ENCODE results near the gene NALF2.

The NALF2 gene

DNA sequence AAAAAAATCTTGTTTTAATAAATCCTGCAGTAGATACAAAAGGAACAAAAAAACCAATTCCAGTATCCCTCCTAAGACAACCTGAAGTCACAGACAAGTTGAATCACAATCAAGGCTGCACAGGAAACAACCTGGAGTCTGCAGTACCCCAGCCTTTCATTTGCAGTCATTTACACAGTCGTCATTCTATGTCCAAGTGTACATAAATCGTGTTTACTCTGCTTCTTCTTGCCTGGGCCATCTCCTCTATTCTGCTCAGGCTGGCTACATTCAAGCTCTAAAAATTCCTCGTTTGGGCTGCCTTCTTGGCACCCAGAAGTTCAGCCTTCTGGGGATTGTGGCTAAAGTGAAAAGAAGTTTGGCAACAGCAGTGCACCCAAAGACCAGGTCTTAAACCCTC is 37.8 kb downstream of the NALF2 start:
- TF ChIP-seq, protein P1, sequence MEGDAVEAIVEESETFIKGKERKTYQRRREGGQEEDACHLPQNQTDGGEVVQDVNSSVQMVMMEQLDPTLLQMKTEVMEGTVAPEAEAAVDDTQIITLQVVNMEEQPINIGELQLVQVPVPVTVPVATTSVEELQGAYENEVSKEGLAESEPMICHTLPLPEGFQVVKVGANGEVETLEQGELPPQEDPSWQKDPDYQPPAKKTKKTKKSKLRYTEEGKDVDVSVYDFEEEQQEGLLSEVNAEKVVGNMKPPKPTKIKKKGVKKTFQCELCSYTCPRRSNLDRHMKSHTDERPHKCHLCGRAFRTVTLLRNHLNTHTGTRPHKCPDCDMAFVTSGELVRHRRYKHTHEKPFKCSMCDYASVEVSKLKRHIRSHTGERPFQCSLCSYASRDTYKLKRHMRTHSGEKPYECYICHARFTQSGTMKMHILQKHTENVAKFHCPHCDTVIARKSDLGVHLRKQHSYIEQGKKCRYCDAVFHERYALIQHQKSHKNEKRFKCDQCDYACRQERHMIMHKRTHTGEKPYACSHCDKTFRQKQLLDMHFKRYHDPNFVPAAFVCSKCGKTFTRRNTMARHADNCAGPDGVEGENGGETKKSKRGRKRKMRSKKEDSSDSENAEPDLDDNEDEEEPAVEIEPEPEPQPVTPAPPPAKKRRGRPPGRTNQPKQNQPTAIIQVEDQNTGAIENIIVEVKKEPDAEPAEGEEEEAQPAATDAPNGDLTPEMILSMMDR (IDR thresholded peaks at IDR 0.05; ENCODE audit: low read length) = no peak
- TF ChIP-seq EZH2phosphoT487 (IDR thresholded peaks at IDR 0.05; ENCODE audit: low read length) (no peak), EZH2 (optimal IDR thresholded peaks at IDR 0.05; ENCODE audit: low read depth, low read length) (no peak)
- H3K4me2 ChIP-seq (ENCODE audit: low read depth, low read length) = no peak overlapping the region
- H3K79me2 ChIP-seq (ENCODE audit: low read length) = no peaks in the 10 kb centered on the region
- no peak overlapping the region for H2AFZ ChIP-seq (ENCODE audit: low read length)
- no peak for DNase-seq
- no peaks in the 10 kb centered on the region for H3K36me3 ChIP-seq (replicated peaks; ENCODE audit: insufficient read depth, low read length)
- H3K9me3 ChIP-seq (replicated peaks; ENCODE audit: insufficient read depth, low read length) = no peaks in the 10 kb centered on the region
- H3K4me3 ChIP-seq (ENCODE audit: low read length) = no peak overlapping the region
- no peaks in the 10 kb centered on the region for H3K27me3 ChIP-seq (replicated peaks; ENCODE audit: insufficient read depth, low read length)
- peaks cover 14% of the 10 kb centered on the region for H3K4me1 ChIP-seq (ENCODE audit: low read length)
- peaks cover 6% of the 10 kb centered on the region; the same call in 1 of the 2 replicates for H3F3A ChIP-seq (ENCODE audit: insufficient read depth, low read length)
- H3K9ac ChIP-seq (ENCODE audit: low read length) = no peak overlapping the region
- H3K27ac ChIP-seq (ENCODE audit: low read length) = no peak overlapping the region
- no peaks in the 10 kb centered on the region for H4K20me1 ChIP-seq (ENCODE audit: insufficient read depth, low read length)
- H3K9me2 ChIP-seq (replicated peaks; ENCODE audit: insufficient read depth, low read length) = no peaks in the 10 kb centered on the region

DNA sequence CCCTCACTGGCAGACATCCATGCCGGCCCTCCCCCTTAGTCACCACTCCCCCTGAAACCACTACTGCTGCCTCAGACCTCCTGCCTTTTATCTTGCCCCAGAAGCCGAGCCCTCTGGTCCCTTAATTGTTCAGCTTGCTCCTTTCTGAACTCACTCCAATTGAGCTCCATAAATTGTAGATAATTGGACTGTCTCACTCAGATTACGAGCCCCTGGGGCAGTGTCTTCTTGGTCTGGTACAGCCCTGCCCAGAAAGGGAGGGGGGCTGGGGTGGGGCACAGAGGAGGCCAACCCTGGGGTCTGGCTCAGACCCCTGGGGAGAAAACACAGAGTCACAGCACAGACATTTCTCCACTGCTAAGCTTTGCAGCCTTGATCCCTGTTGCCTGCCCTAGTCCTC is 39.4 kb downstream of the NALF2 start:
- H3F3A ChIP-seq (ENCODE audit: insufficient read depth, low read length) = peaks cover 6% of the 10 kb centered on the region; the same call in 1 of the 2 replicates
- H3K27ac ChIP-seq (ENCODE audit: low read length) = no peak overlapping the region
- no peaks in the 10 kb centered on the region for H3K36me3 ChIP-seq (replicated peaks; ENCODE audit: insufficient read depth, low read length)
- no peaks in the 10 kb centered on the region for H3K9me3 ChIP-seq (replicated peaks; ENCODE audit: insufficient read depth, low read length)
- H3K27me3 ChIP-seq (replicated peaks; ENCODE audit: insufficient read depth, low read length) = no peaks in the 10 kb centered on the region
- H4K20me1 ChIP-seq (ENCODE audit: insufficient read depth, low read length) = no peaks in the 10 kb centered on the region
- no peaks in the 10 kb centered on the region for H3K79me2 ChIP-seq (ENCODE audit: low read length)
- DNase-seq = no peak
- no peak overlapping the region for H3K9ac ChIP-seq (ENCODE audit: low read length)
- H3K4me2 ChIP-seq (ENCODE audit: low read depth, low read length) = no peak overlapping the region
- TF ChIP-seq EZH2phosphoT487 (IDR thresholded peaks at IDR 0.05; ENCODE audit: low read length) (no peak), EZH2 (optimal IDR thresholded peaks at IDR 0.05; ENCODE audit: low read depth, low read length) (no peak)
- TF ChIP-seq, protein P1 (IDR thresholded peaks at IDR 0.05; ENCODE audit: low read length) = no peak
- H3K4me1 ChIP-seq (ENCODE audit: low read length) = peaks cover 14% of the 10 kb centered on the region
- no peak overlapping the region for H3K4me3 ChIP-seq (ENCODE audit: low read length)
- H3K9me2 ChIP-seq (replicated peaks; ENCODE audit: insufficient read depth, low read length) = no peaks in the 10 kb centered on the region
- no peak overlapping the region for H2AFZ ChIP-seq (ENCODE audit: low read length)

DNA sequence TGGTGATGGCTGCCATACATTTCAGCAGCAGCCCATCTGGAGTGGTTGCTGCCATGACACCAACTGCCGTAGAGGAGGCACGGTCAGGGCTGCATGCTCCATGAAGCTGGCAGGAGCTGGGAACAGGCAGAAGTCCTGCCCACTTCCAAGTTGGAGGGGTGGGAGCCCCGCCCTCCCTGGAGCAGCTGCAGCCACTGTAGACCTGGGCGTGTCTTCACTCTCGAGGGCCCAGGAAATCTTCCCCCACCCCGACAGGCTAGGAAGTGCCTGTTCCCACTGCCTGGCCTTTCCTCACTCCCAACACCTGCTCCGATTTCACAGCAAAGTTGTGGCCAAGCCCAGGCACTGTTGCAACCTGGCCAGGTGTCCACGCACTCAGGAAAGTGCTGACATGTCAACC is 42.3 kb downstream of the NALF2 start:
- Histone ChIP-seq H3K4me1 (ENCODE audit: low read length) (no peaks in the 10 kb centered on the region), H3K79me2 (ENCODE audit: low read length) (no peaks in the 10 kb centered on the region), H3K9me2 (replicated peaks; ENCODE audit: insufficient read depth, low read length) (no peaks in the 10 kb centered on the region), H3K9ac (ENCODE audit: low read length) (no peak overlapping the region), H4K20me1 (ENCODE audit: insufficient read depth, low read length) (no peaks in the 10 kb centered on the region), H3K27me3 (replicated peaks; ENCODE audit: insufficient read depth, low read length) (no peaks in the 10 kb centered on the region), H3K36me3 (replicated peaks; ENCODE audit: insufficient read depth, low read length) (no peaks in the 10 kb centered on the region), H2AFZ (ENCODE audit: low read length) (no peak overlapping the region), H3F3A (ENCODE audit: insufficient read depth, low read length) (no peaks in the 10 kb centered on the region), H3K27ac (ENCODE audit: low read length) (no peak overlapping the region), H3K4me3 (ENCODE audit: low read length) (no peak overlapping the region), H3K4me2 (ENCODE audit: low read depth, low read length) (no peak overlapping the region), H3K9me3 (replicated peaks; ENCODE audit: insufficient read depth, low read length) (no peaks in the 10 kb centered on the region)
- no peak for TF ChIP-seq EZH2 (optimal IDR thresholded peaks at IDR 0.05; ENCODE audit: low read depth, low read length)
- no peak for TF ChIP-seq EZH2phosphoT487 (IDR thresholded peaks at IDR 0.05; ENCODE audit: low read length)
- no peak for DNase-seq

DNA sequence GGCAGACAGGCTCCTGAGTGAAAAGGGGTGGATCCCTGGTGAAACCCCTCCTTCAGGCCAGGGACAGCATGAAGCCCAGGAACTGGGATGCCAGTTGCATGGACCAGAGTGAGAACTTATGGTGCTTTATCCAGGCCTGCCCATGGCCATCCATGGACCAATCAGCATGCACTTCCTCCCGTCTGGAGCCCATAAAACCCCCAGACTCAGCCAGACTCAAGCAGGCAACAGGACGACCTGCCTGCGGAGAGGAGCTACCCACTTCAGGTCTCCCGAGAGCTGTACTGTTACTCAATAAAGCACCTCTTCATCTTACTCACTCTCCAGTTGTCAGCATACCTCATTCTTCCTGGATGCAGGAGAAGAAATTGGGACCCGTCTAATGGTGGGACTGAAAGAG is 42.9 kb downstream of the NALF2 start:
- H3K9me2 ChIP-seq (replicated peaks; ENCODE audit: insufficient read depth, low read length) = no peaks in the 10 kb centered on the region
- no peak overlapping the region for H3K4me2 ChIP-seq (ENCODE audit: low read depth, low read length)
- no peaks in the 10 kb centered on the region for H4K20me1 ChIP-seq (ENCODE audit: insufficient read depth, low read length)
- H3K27me3 ChIP-seq (replicated peaks; ENCODE audit: insufficient read depth, low read length) = no peaks in the 10 kb centered on the region
- H3K36me3 ChIP-seq (replicated peaks; ENCODE audit: insufficient read depth, low read length) = no peaks in the 10 kb centered on the region
- no peak overlapping the region for H2AFZ ChIP-seq (ENCODE audit: low read length)
- DNase-seq = no peak
- no peaks in the 10 kb centered on the region for H3K79me2 ChIP-seq (ENCODE audit: low read length)
- H3K9me3 ChIP-seq (replicated peaks; ENCODE audit: insufficient read depth, low read length) = no peaks in the 10 kb centered on the region
- H3K9ac ChIP-seq (ENCODE audit: low read length) = no peak overlapping the region
- no peak overlapping the region for H3K4me3 ChIP-seq (ENCODE audit: low read length)
- no peaks in the 10 kb centered on the region for H3K4me1 ChIP-seq (ENCODE audit: low read length)
- H3F3A ChIP-seq (ENCODE audit: insufficient read depth, low read length) = no peaks in the 10 kb centered on the region
- no peak for TF ChIP-seq EZH2 (optimal IDR thresholded peaks at IDR 0.05; ENCODE audit: low read depth, low read length)
- no peak for TF ChIP-seq EZH2phosphoT487 (IDR thresholded peaks at IDR 0.05; ENCODE audit: low read length)
- TF ChIP-seq, protein P1 (IDR thresholded peaks at IDR 0.05; ENCODE audit: low read length) = no peak
- H3K27ac ChIP-seq (ENCODE audit: low read length) = no peak overlapping the region

Measured in MM.1S (cell line).